Tibial nerve (tissue), 3 donors: ENCODE results near the gene SLC8A2.
"Not testable (repeated sequence)": the region's sequence is repeated elsewhere in the genome, so short reads cannot be mapped to it uniquely, and the experiment has no call there.

ENCODE experiments used
- CTCF ChIP-seq, 5 experiments: fragments of 200-600 bp in 3 of 5; fragments of 450-650 bp in 2 of 5; sonication (generic) in 3 of 5; IDR thresholded peaks; one replicate each; pipeline ENCODE4 v1.5.1; 2016 to 2019; ENCODE audit warnings: antibody characterized with exemption in 5 of 5, mild to moderate bottlenecking in 3 of 5, moderate library complexity in 2 of 5
- POLR2A ChIP-seq, 2 donors: fragments of 450-650 bp; IDR thresholded peaks; one replicate each; pipeline ENCODE4 v1.6.1; 2017; ENCODE audit warnings: antibody characterized with exemption in 2 of 2, mild to moderate bottlenecking in 2 of 2, moderate library complexity in 2 of 2

DNA sequence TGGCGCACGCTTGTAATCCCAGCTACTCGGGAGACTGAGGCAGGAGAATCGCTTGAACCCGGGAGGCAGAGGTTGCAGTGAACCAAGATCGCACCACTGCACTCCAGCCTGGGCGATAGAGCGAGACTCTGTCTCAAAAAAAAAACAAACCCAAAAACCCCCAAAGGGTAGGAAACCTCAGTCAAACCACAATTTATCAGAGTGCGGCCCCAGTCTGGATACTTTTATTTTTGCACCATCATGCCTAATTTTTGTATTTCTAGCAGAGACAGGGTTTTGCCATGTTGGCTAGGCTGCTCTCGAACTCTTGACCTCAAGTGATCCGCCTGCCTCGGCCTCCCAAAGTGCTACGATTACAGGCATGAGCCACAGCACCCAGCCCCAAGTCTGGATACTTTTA lies 14.5 kb upstream of the SLC8A2 start:
- TF ChIP-seq POLR2A, CTCF (IDR thresholded peaks at IDR 0.05): not testable (repeated sequence)
